ENCODE measurements around the gene NMT1. TPM values are rescaled to one million over a fixed set of nuclear protein-coding genes. Genes with fewer than 3 reads are reported as not detected.

NMT1 gene
- polyA plus RNA-seq, 1 of the 3 experiments (the other 2 are of a cell fraction), result 30.1 TPM

GRCh38 chr17:45022288-45022648 lies 38.8 kb upstream of the NMT1 start (continued):
- no peak for TF ChIP-seq PBX3 (IDR thresholded peaks at IDR 0.05)
- no peak for TF ChIP-seq MAX (IDR thresholded peaks at IDR 0.05; ENCODE audit: low read depth)
- TF ChIP-seq TEAD4 (IDR thresholded peaks at IDR 0.05; ENCODE audit: borderline replicate concordance, insufficient read depth), result no peak

- peaks cover 10 to 32% of the 10 kb centered on the region in 2 experiments; a peak in 1 of 4 replicates for H3K4me1 ChIP-seq (ENCODE audit: control insufficient read depth in 1 of 2, insufficient read depth in 2 of 2, low read depth in 1 of 2, low read length in 1 of 2)
- no peak overlapping the region for H3K4me3 ChIP-seq (ENCODE audit: low read depth in 2 of 2, low read length in 1 of 2)
- peak overlapping the region in 1 of 2 experiments; percentile 77; a peak in 2 of 4 replicates for H3K27ac ChIP-seq (ENCODE audit: low read depth in 2 of 2, low read length in 1 of 2)
- TF ChIP-seq FOXM1 (IDR thresholded peaks at IDR 0.05; ENCODE audit: low read depth) (no peak), USF2 (IDR thresholded peaks at IDR 0.05; ENCODE audit: borderline replicate concordance, low read depth, low read length) (no peak), ZBTB33 (IDR thresholded peaks at IDR 0.05; ENCODE audit: borderline replicate concordance, low read depth) (no peak), NFIC (IDR thresholded peaks at IDR 0.05; ENCODE audit: borderline replicate concordance) (no peak), CTCF (IDR thresholded peaks at IDR 0.05) (no peak), FOSL2 (IDR thresholded peaks at IDR 0.05; ENCODE audit: borderline replicate concordance, low read depth) (no peak), USF1 (IDR thresholded peaks at IDR 0.05; ENCODE audit: borderline replicate concordance, low read depth) (no peak), ELF1 (IDR thresholded peaks at IDR 0.05) (no peak), RXRA (IDR thresholded peaks at IDR 0.05; ENCODE audit: borderline replicate concordance, low read depth) (no peak)
- DNase-seq, result no peak
- H3K9ac ChIP-seq, result no peak overlapping the region
- H4K20me1 ChIP-seq (ENCODE audit: insufficient read depth), result no peaks in the 10 kb centered on the region
- no peak overlapping the region for H2AFZ ChIP-seq (ENCODE audit: low read depth)
- no peaks in the 10 kb centered on the region for H3K9me2 ChIP-seq
- no peaks in the 10 kb centered on the region for H3K79me2 ChIP-seq (ENCODE audit: insufficient read depth)
- 96% methylated on average over 9 of the region's 13 CpGs for WGBS (ENCODE audit: low lambda C conversion rate)
- no peaks in the 10 kb centered on the region for H3K27me3 ChIP-seq (ENCODE audit: insufficient read depth)
- POLR2A ChIA-PET, result interaction anchor here (2.8 kb wide), 1 partner anchor 102 kb away, joined by 14 read pairs; no protein-coding TSS in a partner anchor
- CTCF ChIA-PET, result interaction anchor here (0.5 to 13.0 kb wide), 57 partner anchors 9 to 248 kb away, joined by 3 to 433 read pairs (median 4); partner anchors contain the start of genes ACBD4, C1QL1, DCAKD and EFTUD2
- H3K4me2 ChIP-seq, result no peak overlapping the region
- peaks cover 16% of the 10 kb centered on the region for H3F3A ChIP-seq (replicated peaks; ENCODE audit: insufficient read depth)
- H3K9me3 ChIP-seq, result no peaks in the 10 kb centered on the region
- peaks cover 0 to 11% of the 10 kb centered on the region in 2 experiments for H3K36me3 ChIP-seq (replicated peaks in 1 of 2; ENCODE audit: control insufficient read depth in 1 of 2, insufficient read depth in 2 of 2, low read length in 1 of 2)
Observed at GRCh38 chr17:45022655-45023339, 38.3 kb upstream of the NMT1 start.

Data from SK-N-SH (cell line).